LNCaP clone FGC (cell line): ENCODE data around the gene CELSR1.

Experiments used
- DNase-seq: peaks from one replicate; pipeline ENCODE4 v3.0.0-alpha.2; 2011; ENCODE audit warnings: low read depth
- H3K4me3 ChIP-seq: 2 replicates; pipeline ENCODE4 v1.5.1; 2011; ENCODE audit warnings: mild to moderate bottlenecking, low read depth, low read length, control low read depth
- CTCF ChIP-seq: IDR thresholded peaks from 2 replicates; pipeline ENCODE4 v1.5.1; 2012; ENCODE audit warnings: mild to moderate bottlenecking; ENCODE audit not compliant: control insufficient read depth, insufficient read depth; ENCODE audit errors: extremely low read depth

CELSR1 gene

DNA sequence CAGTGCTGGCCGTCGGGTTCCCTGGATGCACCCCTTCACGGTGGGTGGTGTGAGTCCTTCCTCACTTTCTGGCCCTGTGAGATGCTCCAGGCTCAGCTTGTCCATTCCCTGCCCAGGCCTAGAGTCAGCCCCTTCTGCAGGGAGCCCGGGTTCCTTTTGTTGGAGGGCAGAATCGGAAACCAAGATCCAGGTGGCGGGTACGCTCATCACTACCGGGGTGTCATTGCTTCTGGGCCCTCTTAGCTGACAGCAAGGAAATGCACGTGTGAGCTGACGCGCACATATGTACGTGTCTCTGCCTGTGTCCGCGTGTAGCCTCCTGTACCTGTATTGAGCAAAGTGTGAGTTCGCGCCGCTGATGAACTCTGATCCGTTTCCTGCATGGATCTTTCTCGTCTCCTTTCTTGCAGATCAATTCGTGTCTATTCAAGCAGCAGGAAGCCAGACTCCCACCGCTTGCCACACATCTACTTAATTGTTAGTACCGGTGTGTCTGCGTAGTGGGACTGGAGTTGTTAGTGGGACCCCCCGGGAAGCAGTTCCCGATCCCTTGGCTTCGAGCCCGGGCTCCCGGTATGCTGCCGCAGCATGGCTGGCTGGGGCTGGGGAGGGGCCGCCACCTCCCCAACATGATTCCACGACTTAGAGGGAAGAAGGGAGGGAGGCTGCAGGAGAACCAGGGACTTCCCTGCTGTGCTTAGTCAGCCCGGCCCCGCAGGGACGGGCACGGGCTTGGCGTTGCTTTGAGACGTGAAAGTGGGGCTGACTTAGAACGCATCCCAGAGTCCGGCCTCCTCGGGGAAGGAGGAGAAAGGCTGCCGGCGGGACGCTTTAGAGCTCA is 46.9 kb upstream of the CELSR1 start:
- DNase-seq: no peak
- no peak overlapping the region for H3K4me3 ChIP-seq

DNA sequence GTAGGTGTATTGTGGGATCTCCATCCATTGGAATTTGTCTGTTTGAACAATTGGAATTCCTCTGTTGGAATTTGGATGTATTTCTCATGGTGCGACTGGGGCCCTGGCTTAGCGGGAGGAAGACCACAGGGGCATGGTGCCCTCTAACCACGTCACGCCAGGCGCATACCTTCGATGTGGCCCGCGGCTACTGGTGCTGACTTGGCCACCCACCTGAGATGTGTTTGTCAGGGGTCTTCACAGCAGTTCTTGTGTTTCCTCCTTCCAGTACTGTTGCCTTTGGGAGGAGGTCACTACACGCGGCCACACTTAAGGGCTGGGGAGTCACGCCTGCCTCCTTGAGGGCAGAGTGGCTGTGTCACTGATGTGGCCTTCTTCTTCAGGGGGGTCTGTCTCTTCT is 46.2 kb upstream of the CELSR1 start:
- DNase-seq: no peak
- no peak overlapping the region for H3K4me3 ChIP-seq
- no peak for TF ChIP-seq CTCF

More for the DNA sequence above, 46.9 kb upstream of the CELSR1 start:
- TF ChIP-seq CTCF: no peak

GRCh38 chr22:46582281-46582933 is 45.0 kb upstream of the CELSR1 start:
- no peak overlapping the region for H3K4me3 ChIP-seq
- no peak for DNase-seq
- no peak for TF ChIP-seq CTCF

DNA sequence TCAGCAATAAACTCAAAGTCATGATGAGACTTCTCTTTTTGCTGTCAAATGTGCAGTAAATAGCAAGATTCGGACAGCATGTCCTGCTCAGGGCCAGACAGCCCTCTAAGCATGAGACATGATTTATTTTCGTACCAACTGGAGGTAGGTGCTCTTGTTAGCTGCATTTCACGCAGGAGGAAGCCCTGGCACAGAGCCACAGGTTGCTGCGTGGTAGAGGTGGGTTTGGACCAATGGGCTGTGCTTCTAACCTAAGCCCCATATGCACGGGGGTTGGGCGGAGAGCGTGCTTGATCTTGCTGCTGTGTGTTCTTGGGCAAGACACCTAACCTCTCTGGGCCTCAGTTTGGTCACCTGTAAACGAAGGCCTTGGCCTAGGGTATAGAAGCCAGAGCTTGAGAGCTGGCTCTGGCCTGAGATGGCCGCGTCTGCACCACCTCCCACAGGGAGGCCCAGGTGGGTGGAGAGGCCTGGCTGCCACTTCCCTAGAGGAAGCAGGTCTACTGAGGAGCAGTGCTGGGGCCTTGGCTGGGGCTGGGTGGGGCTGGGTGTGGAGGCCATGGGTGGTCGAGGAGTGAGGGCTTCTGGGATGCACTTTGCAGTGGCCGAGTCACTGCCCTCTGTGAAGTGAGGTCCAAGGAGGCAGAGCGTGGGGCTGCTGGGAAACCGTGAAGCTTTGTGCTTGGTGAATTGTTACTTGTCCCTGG is 44.3 kb upstream of the CELSR1 start:
- no peak for DNase-seq
- TF ChIP-seq CTCF: no peak
- no peak overlapping the region for H3K4me3 ChIP-seq

DNA sequence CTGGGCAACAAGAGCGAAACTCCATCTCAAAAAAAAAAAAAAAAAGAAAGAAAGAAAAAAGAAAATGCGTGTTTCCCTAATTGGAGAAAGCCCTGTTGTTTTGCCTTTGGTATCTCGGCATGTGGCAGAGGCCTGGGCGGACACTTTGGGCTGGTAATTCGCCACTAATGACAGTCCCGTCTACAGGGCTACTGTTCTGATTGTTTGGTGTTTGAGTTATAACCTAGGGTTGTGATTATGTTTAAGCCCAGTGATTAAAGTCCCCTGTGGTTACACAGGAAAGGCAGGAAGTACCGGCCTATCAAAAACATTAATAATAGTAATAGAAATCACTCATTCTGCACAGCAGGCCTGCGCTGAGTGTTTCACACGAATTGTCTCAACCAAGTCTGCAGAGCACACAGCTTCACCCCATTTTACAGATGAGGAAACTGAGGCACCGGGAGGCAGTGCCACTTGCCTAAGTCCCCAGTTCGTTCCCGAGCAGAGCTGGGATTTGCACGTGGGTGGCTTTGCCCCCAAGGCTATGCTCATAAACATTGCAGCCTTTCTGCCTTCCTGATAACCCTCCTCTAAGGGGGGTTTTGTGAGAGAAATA is 43.6 kb upstream of the CELSR1 start:
- TF ChIP-seq CTCF: no peak
- no peak for DNase-seq
- no peak overlapping the region for H3K4me3 ChIP-seq

DNA sequence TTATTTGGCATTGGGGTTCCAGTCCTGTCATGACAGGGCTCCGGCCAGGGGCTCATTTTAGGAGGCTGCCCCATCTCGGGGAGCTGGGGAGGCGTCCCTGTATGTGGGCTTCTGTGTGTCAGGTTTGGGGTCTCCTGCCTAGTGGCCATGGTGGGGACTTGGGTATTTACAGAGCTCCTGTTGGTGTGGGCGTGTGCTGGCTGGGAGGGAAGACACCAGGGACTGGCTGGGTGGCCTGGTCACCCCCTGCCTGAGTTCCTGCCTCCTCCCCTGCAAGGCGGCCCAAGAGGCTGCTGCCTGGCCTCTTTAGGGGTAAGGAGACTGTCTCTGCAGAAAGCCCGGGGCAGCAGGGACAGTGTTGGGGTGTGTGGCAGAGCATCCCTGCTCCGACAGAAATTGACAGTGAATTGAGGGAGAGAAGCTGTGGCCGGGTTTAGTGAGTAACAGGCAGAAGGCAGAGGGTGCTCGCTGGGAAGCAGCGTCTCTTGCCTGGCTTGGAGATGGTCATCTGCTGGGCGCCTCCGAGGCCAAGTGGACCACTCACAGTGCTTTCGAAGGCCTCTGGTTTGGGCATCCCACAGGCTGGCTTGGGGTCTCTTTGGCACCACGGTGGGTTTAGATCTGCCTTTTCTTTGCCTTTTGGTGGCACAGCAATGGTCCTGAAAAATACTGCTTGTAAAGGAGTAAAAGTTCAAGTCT is 42.5 kb upstream of the CELSR1 start:
- no peak for DNase-seq
- no peak overlapping the region for H3K4me3 ChIP-seq

More for the DNA sequence above, 42.5 kb upstream of the CELSR1 start:
- no peak for TF ChIP-seq CTCF
